Activated CD4-positive, CD25-positive, alpha-beta regulatory T cell treated with anti-CD3 and anti-CD28 coated beads, Interleukin-2, amount 50 U/mL, for 72 hours (primary cell): ENCODE measurements around the gene BCAS1.
"Not testable (repeated sequence)": the region's sequence is repeated elsewhere in the genome, so short reads cannot be mapped to it uniquely, and the experiment has no call there.

Experiments used
- DNase-seq: peaks from one replicate; pipeline ENCODE4 v3.0.0; 2021

The BCAS1 gene

GRCh38 chr20:53939572-53940359 lies 130.6 kb downstream of the BCAS1 start:
- peak; percentile 62 for DNase-seq

GRCh38 chr20:53939190-53939571 lies 131.2 kb downstream of the BCAS1 start:
- no peak for DNase-seq

GRCh38 chr20:53938739-53939138 lies 131.7 kb downstream of the BCAS1 start:
- DNase-seq: no peak

GRCh38 chr20:53937929-53938367 lies 132.4 kb downstream of the BCAS1 start:
- DNase-seq: no peak

GRCh38 chr20:53937339-53937741 lies 133.1 kb downstream of the BCAS1 start:
- no peak for DNase-seq

- no peak for DNase-seq
Observed at GRCh38 chr20:53935344-53936084, 134.9 kb downstream of the BCAS1 start.

- DNase-seq: no peak
Observed at GRCh38 chr20:53934421-53935343, 135.7 kb downstream of the BCAS1 start.

GRCh38 chr20:53933232-53933846 lies 137.1 kb downstream of the BCAS1 start:
- DNase-seq: no peak

GRCh38 chr20:53932655-53933192 lies 137.7 kb downstream of the BCAS1 start:
- not testable (repeated sequence) for DNase-seq

- no peak for DNase-seq
Observed at GRCh38 chr20:53931597-53931996, 138.8 kb downstream of the BCAS1 start.

- DNase-seq: no peak
Observed at GRCh38 chr20:53930651-53931504, 139.5 kb downstream of the BCAS1 start.

GRCh38 chr20:53929974-53930650 lies 140.3 kb downstream of the BCAS1 start:
- DNase-seq: no peak

GRCh38 chr20:53929399-53929798 lies 141.0 kb downstream of the BCAS1 start:
- DNase-seq: no peak

GRCh38 chr20:53927990-53928389 lies 142.4 kb downstream of the BCAS1 start:
- DNase-seq: no peak

- DNase-seq: no peak
Observed at GRCh38 chr20:53926428-53927028, 143.9 kb downstream of the BCAS1 start.

GRCh38 chr20:53925651-53926401 lies 144.6 kb downstream of the BCAS1 start:
- no peak for DNase-seq

GRCh38 chr20:53923566-53924369 lies 146.6 kb downstream of the BCAS1 start:
- DNase-seq: no peak

- DNase-seq: no peak
Observed at GRCh38 chr20:53922901-53923314, 147.5 kb downstream of the BCAS1 start.
